NCI-H748 (cell line): ENCODE results near the gene SPON1.

Experiments
- DNase-seq: peaks from one replicate; lab custom pipeline; 2025; ENCODE audit not compliant: unreplicated experiment; lab: John Stamatoyannopoulos, UW

SPON1 gene

DNA sequence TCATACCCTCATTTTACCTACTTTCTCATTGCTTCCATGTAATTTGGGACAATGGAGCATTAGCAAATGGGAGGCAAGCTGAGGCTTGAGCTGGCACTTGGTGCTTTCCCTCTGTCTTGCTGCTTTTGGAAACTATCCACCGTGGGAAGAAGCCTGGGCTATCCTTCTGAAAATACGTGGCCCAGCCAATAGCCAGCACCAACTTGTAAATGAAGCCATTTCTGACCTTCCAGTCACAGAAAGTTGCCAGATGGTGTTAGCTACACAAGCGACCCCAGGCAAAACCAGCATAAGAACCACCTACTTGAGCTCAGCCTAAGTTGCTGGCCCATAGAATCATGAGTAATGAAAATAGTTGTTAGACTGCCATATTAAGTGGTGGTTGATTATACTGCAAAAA, 18.5 kb upstream of the SPON1 start:
- DNase-seq, result no peak

DNA sequence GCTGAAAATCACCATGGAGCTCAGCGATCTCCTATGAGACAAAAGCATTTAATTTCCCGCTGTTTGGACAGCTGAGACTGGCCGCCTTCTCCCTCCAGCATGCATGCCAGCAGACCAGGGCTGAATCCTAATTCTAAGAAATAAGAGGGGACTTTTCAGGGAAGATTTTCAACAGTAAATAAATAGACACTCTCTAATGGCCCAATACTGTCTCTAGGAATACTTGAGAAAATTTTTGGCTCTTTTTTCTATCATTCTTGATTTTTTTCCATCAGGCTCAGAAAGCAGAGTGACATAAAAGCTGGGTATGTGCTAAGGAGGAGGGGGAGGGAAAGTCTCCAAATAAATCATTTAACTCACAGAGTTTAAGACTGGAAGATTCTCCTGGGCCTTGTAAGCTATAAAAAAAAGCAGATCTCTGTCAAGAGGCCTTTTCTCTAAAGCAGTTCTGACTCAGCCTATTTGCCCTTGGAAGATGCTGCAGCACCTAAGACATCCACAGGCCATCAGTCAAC, 17.6 kb upstream of the SPON1 start:
- peak; percentile 13 for DNase-seq

DNA sequence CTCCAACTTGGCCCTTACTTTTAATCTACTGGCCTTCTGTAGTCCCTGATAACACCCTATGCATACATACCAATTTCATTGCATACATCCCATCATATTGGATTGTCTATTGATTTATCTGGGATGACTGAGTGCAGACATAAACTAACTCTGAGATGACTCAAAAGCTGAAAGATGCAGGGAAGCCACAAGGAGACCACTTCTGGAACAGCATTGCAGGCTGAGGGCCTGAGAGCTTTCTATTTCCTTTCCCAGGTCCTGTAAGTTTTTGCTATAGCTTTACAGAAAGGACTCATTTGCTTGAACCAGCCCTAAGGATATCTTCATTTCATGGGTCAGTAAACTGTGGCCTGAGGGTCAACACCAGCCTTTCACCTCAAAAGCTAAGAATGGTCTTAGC, 15.1 kb upstream of the SPON1 start:
- no peak for DNase-seq

DNA sequence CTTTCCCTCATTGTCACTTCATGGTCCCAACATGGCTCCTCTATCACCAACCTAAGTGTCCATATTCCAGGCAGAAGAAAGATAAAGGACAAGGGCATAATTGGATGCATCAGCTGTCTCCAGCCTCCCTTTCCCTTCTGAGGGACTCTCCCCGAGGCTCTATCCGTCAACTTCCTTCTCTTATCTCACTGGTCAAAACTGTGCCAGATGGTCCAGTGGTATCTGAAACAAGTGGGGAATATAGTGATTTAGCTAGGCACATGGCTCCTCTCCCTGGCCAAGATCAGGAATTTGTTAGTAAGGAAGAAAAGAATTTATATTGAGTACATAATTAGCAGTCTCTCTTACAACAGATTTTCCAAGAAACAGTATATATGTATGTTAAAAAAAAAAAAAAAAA, 12.6 kb upstream of the SPON1 start:
- DNase-seq, result no peak

DNA sequence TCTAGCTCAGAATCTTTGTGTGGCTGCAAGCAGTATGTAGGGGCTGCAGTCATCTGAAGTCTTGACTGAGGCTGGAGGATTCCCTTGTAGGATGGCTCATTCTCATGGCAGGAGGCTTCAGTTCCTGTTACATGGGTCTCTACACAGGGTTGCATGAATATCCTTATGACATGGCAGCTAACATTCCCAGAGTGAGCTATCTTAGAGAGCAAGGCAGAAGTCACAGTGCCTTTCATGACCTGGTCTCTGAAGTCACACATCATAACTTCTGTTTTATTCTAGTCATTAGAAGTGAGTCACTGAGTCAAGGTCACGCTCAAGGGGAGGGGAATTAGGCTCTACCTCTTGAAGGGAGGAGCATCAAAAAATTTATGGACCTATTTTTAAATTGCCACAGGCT, 10.3 kb upstream of the SPON1 start:
- no peak for DNase-seq

DNA sequence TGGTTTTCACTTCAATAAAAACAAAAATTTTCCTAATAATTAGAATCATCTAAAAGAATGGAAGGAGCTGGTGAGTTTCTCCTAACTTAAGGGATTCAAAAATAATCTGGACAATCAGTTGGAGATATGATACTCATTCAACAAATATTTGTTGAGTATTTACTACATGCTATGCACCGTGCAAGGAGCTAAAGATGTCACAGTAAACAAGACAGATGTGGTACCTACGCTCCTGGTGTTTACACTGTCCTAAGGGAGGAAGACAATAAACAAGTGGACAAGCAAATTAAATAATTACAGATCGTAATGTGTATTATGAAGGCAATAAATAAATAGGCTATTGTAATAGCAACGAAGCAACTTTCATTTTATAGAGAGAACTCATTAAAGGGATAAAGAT, 9.9 kb upstream of the SPON1 start:
- DNase-seq, result no peak

DNA sequence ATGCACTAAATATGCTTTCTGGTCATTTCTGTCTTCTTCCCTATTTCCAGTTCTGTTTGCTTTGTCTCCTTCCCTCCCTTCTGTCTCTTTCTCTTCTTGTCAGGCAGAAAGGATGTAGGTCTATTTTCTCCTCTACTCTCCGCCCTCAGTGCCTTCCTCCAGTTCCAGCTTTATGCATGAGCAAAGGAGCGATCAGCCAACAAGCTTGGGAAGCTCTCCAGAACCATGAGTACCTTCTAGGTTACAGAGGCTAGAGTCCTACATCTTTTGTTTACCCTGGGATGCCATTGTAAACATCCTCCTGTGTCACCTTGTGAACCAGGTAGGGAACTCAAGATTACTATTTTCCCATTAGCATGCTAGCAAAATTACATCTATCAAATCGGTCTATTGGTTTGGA, 7.9 kb upstream of the SPON1 start:
- no peak for DNase-seq

DNA sequence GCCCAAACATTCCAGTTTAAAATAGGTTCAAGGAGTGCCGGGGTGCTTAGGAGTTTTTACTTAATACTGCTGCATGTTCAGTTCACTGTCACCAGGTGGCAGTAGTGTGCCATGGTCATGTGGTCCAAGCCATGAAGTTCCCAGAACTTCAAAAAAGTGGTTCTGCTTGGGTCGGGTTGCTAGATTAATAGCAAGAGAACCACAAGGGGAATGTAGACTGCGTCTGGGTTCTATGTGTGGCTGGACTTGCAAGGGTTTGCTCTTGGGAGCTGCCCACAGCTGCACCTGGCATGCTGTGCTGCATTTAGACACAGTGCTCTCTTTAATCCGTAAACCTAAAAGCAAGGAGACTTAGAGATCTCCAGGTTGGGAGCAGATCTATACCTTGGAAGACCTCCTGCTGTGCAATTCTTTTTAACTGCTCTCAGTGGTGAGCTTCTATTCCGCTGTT, 6.5 kb upstream of the SPON1 start:
- peak; percentile 59 for DNase-seq

DNA sequence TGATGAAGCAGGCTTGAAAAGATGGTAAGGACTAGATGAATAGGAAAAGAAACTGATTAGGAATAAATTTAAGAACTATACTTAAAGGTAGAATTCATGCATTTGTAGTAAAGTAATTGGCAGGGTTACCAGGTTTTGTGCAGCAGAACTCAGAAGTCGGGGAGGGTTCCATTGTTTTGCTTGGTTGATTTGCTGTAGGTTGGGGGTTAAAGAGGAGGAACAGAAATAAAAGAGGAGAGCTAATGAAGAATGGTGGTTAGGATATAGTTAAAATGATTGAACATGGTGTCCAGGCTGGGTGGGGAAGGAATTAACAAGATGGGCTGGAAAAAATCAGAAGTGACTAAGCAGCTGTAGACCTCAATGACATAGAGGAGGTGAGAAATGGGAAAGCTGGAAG, 5.5 kb upstream of the SPON1 start:
- no peak for DNase-seq

DNA sequence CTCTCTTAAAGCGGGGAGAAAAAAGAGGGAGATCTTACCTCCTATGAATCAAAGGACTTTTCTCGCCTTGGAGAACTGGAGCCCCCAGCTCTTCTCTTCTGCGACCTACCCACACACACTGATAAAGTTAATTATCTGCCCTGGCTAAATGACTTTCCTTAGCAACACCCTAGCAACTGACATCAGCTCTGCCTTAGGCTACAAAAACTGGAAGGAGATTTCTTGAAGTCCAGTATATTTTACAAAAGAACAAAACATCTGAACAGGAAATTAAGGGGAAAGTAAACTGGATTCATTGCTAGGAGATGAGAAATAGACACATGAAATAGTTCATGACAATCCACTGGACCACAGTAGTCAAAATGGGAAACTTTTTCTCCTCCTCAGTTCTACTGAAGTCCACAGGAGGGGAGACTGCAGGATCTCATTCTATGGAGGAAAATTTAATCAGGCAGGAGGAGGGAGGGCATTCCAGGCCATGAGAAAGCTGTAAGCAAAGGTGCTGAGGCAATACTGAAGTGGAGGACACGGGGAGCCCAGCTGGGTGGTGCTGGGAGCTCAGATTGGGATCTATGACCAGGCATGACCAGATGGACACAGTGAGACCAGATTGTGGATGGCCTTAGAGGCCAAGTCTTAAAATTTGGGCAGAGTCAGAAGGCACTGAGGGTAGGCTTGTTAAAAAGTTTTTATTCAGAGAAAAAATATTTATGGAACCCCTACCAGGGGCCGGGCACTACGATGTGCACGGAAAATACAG, 3.7 kb upstream of the SPON1 start:
- DNase-seq, result peak; percentile 33

DNA sequence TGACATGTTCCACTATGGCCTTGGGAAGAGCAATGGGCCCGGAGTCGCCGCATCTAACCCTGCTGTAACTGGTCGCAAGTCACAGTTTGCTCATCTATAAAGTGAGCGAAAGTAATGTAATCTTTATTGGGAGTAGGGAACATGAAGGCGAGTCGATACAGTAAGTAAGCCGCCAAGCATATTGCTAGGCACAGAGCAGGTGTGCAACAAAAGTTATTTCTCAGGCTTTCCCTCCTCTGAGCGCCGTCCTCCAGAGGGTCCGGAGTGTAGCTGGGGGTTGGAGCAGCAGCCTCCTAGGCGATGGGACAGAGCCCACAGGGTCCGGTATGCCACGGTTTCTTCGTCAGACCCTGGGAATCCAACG, 343 bp upstream of the SPON1 start:
- no peak for DNase-seq

DNA sequence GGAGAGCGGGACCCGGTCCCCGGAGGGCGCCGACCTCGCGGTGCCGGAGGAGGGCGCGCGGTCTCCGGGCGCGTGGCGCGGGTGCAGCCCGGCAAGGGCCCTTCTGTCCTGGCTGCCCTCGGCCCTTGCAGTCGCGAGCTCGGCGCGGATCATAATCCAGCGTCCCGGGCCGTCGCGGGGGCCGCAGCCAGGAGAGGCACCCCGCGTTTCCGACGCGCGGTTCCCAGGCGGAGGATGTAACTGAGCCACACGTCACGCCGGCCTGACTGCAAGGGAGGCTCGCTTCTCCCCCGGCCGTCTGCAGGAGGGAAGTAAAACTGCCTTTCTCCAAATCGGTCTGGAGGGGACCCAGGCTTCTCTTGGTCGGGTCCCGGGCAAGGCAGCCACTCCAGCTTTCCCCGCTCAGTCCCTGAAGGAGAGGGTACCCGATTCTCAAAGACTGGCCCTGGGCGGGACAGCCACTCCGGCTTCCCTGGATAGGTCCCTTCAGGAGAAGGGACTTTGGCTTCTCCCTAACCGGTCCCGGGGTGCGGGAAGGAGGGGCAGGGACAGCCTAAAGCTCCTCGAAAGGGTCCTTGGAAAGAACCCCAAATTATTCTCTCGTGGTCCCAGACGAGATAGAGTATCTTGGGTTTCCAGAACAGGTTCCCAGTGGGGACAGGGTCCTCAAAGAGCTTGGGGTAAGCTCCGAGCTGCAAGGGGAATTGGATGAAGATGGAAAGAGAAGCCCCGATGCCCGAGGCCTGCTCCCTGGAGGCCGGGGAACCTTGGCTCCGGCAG, 836 bp downstream of the SPON1 start:
- DNase-seq, result peak; percentile 30

DNA sequence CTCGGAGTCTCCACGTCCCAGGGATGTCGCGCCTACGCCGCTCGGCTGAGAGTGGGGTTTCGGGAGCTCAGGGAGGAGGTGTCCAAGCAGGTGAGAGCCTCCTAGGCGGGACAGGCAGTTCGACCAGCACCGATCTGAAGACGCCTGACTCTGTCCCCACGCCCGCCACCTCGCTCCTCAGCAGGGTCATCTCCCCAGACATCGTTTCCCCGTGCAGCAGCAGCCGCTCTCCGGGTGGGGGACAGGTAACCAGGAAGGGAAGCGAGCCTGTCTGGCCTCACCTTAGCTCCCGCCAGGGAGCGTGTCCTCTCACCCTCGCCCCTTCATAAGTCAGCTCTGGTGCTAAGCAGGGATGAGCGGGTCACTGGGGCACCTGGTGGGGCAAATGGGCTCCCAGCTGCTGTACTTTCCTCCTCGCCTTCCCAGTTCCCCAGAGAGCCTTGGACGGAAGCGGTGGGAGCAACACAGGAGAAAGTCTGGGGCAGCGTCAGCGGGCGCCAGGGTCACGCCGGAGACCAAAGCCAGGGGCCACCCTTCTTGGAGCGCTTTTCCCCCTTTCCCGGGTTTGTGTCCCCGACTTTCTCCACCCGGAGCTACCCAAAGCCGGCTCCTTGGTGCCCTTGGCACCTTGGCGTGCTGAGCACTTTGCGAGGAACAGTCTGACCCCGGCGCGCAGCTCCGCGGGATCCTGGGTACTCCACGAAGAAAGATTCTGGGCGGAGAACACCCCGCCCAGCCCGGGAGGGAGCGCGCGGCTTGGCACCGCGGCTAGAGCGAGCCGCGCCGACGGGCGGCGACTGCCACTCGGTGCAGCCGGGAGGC, 1.6 kb downstream of the SPON1 start:
- peak; percentile 34 for DNase-seq

DNA sequence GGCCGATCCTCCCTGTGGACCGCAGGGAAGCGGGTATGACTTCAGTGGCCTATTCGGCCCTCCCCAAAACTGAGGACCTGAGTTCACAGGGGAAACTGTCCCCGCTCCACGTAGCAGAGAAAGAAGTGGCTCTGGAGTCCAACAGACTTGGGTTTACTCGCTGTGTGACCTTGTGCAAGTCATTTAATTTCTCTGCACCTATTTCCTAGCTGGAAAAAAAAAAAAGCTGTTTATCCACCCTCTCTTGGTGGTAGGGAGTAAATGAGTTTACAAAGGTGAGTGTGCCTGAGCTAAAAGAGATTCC, 2.2 kb downstream of the SPON1 start:
- DNase-seq, result no peak

DNA sequence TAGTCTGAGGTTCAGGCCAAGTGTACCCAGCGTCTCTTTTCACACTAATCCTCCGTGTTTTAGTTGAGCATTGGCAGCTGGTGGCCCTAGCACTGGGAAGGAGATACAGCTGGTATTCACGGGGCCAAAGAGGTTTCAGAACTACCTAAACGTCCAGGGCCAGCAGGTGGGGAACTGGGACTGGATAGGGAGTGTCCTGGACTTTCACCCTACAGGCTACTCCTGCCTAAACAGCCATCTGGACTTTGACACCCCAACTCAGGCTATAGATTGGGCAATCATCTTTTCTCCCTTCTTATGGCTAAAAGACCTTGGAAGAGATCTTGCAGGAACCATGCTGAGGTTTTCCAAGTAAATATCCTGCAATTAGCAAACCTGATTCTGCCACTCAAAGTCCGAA, 2.8 kb downstream of the SPON1 start:
- DNase-seq, result no peak

DNA sequence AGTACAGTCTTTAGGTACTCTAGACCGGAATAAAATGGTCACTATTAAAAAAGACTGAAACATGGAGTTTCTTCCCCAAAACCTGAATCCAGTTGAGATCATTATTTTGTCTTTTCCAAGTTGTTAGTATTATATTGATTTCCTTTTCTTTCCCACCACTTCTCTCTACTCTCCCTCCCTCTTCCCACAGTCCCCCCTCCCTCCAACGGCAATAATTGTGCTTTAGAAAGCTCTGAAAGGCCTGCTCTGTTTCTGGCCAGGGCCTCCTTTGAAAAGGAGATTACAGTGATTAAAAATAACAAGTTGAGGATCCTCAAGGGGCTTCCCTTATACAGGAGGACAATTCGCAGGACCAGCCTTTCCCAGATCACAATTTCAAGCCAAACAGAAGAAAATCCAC, 3.5 kb downstream of the SPON1 start:
- no peak for DNase-seq

DNA sequence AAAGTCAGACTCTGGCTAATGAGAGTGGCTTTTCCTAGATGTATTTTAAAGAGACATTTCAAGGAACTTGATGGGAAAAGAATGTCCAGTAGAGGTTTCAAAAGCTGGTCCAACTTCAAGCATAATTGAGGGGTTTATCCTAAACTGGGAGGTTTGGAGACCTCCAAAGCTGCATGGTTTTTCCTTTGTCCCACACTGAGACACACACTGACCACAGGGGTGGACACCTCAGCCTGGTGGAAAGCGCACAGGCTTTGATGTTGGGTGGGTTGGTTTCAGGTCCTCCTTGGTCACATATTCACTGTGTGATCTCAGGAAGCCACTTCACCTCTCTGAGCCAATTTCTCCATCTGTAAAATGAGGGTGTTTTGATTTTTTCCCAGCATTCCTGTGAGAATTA, 4.0 kb downstream of the SPON1 start:
- DNase-seq, result no peak

DNA sequence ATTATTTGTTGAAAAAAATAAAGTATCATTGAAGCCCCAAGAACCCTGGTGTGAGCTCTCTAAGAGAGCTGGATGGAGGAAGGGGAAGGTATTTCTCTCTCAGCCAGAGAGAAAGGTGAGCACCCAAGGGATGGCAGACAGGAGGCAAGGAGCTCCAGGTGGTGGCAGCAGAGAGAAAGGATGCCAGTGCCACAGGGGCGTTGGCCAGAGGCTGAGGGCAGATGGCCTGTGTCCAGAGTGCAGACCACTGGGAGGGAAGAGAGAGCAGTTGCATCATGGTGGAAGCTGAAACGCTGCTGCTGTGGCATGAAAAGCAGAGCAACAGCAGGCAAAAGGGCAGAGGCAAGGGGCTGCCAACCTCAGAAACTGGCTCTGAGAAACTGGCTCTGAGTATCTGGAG, 8.5 kb downstream of the SPON1 start:
- DNase-seq, result peak; percentile 66

DNA sequence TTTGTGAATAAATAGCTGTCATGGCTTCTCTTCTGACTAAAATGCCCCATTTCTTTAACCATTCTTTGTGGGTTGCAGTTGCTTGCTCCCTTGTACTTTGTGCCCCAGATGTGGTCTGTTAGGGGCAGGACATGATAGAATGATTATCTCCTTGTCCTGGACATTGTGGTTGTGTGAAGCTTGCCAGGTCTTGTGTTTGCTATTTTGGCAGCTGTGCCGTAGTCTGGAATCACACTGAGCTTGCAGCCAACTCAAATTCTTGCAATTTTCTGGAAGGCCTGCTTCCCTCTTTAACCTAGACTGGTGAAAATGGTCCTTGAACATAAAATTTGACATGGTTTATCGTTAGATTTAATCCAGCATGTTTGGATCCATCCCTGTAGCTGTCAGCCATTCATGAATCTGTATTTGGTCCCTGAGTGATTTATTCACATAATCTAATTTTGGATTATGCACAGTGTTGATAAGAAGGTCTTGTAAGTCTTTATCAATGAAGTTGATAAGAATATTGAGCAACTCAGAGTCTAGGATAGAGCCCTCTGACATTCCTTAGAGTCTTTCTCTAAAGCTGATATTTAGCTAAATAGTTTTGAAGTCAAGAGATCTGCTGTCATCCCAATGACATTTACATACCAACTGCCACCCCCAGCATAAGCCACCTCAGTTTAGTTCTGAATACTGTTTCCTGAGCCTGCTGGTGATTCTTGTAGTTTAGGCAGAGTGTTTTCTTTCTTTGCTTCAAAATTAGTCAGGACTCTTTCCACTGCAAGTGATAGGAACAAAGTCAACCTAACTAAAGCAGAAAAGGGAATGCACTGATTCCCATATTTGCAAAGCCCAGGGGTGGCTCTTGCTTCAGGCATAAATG, 9.8 kb downstream of the SPON1 start:
- no peak for DNase-seq

DNA sequence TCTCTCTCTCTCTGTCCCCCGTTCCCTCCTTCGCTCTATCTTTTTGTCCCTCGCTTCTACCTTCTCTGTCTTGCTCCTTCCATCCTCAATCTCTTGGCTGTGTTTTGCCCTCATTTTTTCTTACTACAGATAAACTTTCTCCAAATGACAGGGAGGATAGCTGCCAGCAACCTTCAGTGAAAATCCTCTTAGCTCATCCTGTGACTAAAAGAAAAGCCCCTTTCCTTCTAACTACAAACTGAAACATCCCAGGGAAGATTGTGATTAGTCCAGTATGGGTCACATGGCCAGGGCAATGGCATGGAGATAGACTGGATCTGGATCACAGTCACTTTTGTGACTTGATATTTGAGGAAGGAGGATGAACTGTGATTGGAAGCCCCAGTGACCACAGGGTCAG, 10.4 kb downstream of the SPON1 start:
- no peak for DNase-seq

DNA sequence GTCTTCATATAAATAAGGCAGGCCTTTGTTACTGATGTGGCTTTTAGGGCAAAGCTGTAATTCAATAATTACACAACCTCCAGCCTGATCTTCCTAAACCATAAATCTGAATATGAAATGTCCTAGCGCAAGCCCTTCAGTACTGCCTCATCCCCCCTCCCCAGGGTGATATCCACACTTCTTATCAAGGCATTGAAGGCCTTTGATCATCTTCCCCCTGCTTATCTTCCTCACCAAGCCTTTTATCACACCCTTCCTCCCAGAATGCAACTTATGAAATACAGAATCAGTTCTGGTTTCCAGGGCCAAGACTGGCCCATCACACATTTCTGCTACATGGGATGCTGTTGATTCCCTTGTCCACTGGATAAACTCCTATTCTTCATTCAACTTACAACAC, 12.1 kb downstream of the SPON1 start:
- no peak for DNase-seq
